Epithelial cell of proximal tubule (primary cell): ENCODE results near the gene HSPA1L. TPM values are rescaled to one million over a fixed set of nuclear protein-coding genes. Genes with fewer than 3 reads are reported as not detected.
A peak's percentile ranks its signal among the peaks of the same experiment; 100 is the strongest.

Experiments
- DNase-seq: peaks from one replicate; pipeline ENCODE4 v3.0.0-alpha.2; 2011; ENCODE audit warnings: low read depth
- H3K4me3 ChIP-seq: 2 replicates; pipeline ENCODE4 v1.5.1; 2011; ENCODE audit warnings: low read depth, mild to moderate bottlenecking, low read length
- CTCF ChIP-seq: conservative IDR thresholded peaks from 2 replicates; pipeline ENCODE4 v1.5.1; 2012; ENCODE audit warnings: low read depth, mild to moderate bottlenecking, low read length
- total RNA-seq: library from RNA; depleted of rRNA; stranded (reverse); fragments of >200 nt; gene quantifications from 2 replicates; pipeline ENCODE4 v1.2.3, GENCODE V29; 2015

HSPA1L gene
- total RNA-seq, 1 donor from 2014 or later = 0.35 TPM

GRCh38 chr6:31776989-31777666 is 38.0 kb downstream of the HSPA1L start, which contains the start of gene VWA7:
Gene VWA7 (minus strand): TSS chr6:31777328. CDS start chr6:31776779, 549 bp downstream.
- DNase-seq = peak; percentile 51
- TF ChIP-seq CTCF = peak; percentile 7
- peak within 1 kb of the TSS; percentile 36 for H3K4me3 ChIP-seq

GRCh38 chr6:31776485-31776988 is 38.5 kb downstream of the HSPA1L start:
- TF ChIP-seq CTCF = no peak
- peak overlapping the region; percentile 36 for H3K4me3 ChIP-seq
- DNase-seq = no peak

- TF ChIP-seq CTCF = no peak
- no peak overlapping the region for H3K4me3 ChIP-seq
Measured at GRCh38 chr6:31775633-31776484, 39.2 kb downstream of the HSPA1L start.

GRCh38 chr6:31775184-31775583 is 39.9 kb downstream of the HSPA1L start:
- no peak for TF ChIP-seq CTCF
- no peak for DNase-seq
- H3K4me3 ChIP-seq = no peak overlapping the region

More at GRCh38 chr6:31775633-31776484, 39.2 kb downstream of the HSPA1L start:
- DNase-seq = no peak

- no peak for DNase-seq
- TF ChIP-seq CTCF = no peak
- H3K4me3 ChIP-seq = no peak overlapping the region
Measured at GRCh38 chr6:31771992-31772358, 43.1 kb downstream of the HSPA1L start.

- DNase-seq = no peak
- H3K4me3 ChIP-seq = no peak overlapping the region
- no peak for TF ChIP-seq CTCF
Measured at GRCh38 chr6:31770860-31771259, 44.2 kb downstream of the HSPA1L start.
